HG03439 (cell line): ENCODE results near the gene EIF2S3B.
"Not testable (repeated sequence)": the region's sequence is repeated elsewhere in the genome, so short reads cannot be mapped to it uniquely, and the experiment has no call there.

Experiments
- ATAC-seq: cut with Tn5 transposase; IDR thresholded peaks from one replicate; pipeline ENCODE4 v1.9.1; 2021; ENCODE audit warnings: mild to moderate bottlenecking, moderate library complexity; ENCODE audit not compliant: unreplicated experiment

Gene EIF2S3B

GRCh38 chr12:10505620-10506019, at the start of gene EIF2S3B:
Gene EIF2S3B, plus strand, starts transcription at chr12:10505890. Its CDS starts 13 bp downstream, at chr12:10505903.
- ATAC-seq: no peak

- ATAC-seq: no peak
These were observed 48.8 kb upstream of the EIF2S3B start for GRCh38 chr12:10456856-10457255.

GRCh38 chr12:10457760-10458159, 47.9 kb upstream of the EIF2S3B start:
- no peak for ATAC-seq

GRCh38 chr12:10466311-10466710, 39.4 kb upstream of the EIF2S3B start:
- ATAC-seq: no peak

GRCh38 chr12:10469701-10470100, 36.0 kb upstream of the EIF2S3B start:
- no peak for ATAC-seq

GRCh38 chr12:10472808-10473207, 32.9 kb upstream of the EIF2S3B start:
- ATAC-seq: not testable (repeated sequence)

- not testable (repeated sequence) for ATAC-seq
These were observed 23.8 kb upstream of the EIF2S3B start for GRCh38 chr12:10481901-10482300.

- ATAC-seq: not testable (repeated sequence)
These were observed 18.4 kb upstream of the EIF2S3B start for GRCh38 chr12:10487328-10487727.

GRCh38 chr12:10491766-10492165, 13.9 kb upstream of the EIF2S3B start:
- no peak for ATAC-seq

GRCh38 chr12:10497602-10498001, 8.1 kb upstream of the EIF2S3B start:
- ATAC-seq: no peak

GRCh38 chr12:10498042-10498441, 7.6 kb upstream of the EIF2S3B start:
- no peak for ATAC-seq

GRCh38 chr12:10501030-10501429, 4.7 kb upstream of the EIF2S3B start:
- no peak for ATAC-seq

GRCh38 chr12:10503460-10503859, 2.2 kb upstream of the EIF2S3B start:
- no peak for ATAC-seq

- ATAC-seq: no peak
These were observed 6.2 kb downstream of the EIF2S3B start for GRCh38 chr12:10511756-10512355.

GRCh38 chr12:10512798-10513197, 7.1 kb downstream of the EIF2S3B start:
- ATAC-seq: no peak

- no peak for ATAC-seq
These were observed 15.9 kb downstream of the EIF2S3B start for GRCh38 chr12:10521555-10521954.

GRCh38 chr12:10528174-10528953, 22.7 kb downstream of the EIF2S3B start:
- ATAC-seq: no peak

- no peak for ATAC-seq
These were observed 23.9 kb downstream of the EIF2S3B start for GRCh38 chr12:10529603-10530002.

- ATAC-seq: no peak
These were observed 32.0 kb downstream of the EIF2S3B start for GRCh38 chr12:10537721-10538120.

- ATAC-seq: peak; percentile 90
These were observed 35.1 kb downstream of the EIF2S3B start for GRCh38 chr12:10540776-10541205.

- ATAC-seq: no peak
These were observed 37.8 kb downstream of the EIF2S3B start for GRCh38 chr12:10543499-10543898.

GRCh38 chr12:10551375-10551774, 45.7 kb downstream of the EIF2S3B start:
- ATAC-seq: no peak
